Naive thymus-derived CD4-positive, alpha-beta T cell (primary cell): ENCODE data around the gene CDH13. TPM values are rescaled to one million over a fixed set of nuclear protein-coding genes. Genes with fewer than 3 reads are reported as not detected.

Experiments used
- ATAC-seq: fragments of 150-1000 bp; cut with Tn5 transposase; 2 replicates; pipeline ENCODE4 v1.10.0; 2021; ENCODE audit warnings: mild to moderate bottlenecking, moderate library complexity
- CTCF ChIA-PET: fragments of 350-600 bp; sonication (Branson Sonifier 250); formaldehyde crosslinking; loops from one replicate; lab custom pipeline; 2021; ENCODE audit warnings: antibody characterized with exemption; lab: Charles Lee
- POLR2A ChIA-PET: fragments of 350-600 bp; sonication (Branson Sonifier 250); formaldehyde crosslinking; loops from one replicate; lab custom pipeline; 2021; ENCODE audit warnings: antibody characterized with exemption, inconsistent platforms; lab: Charles Lee
- DNase-seq, 9 donors: peaks; one replicate each; pipeline versions ENCODE4 v3.0.0 to v3.0.0-alpha.2; 2020 to 2022; ENCODE audit warnings: mixed read lengths in 1 of 9
- H3K27ac ChIP-seq: one replicate; pipeline ENCODE4 v1.7.0; 2013; ENCODE audit warnings: mild to moderate bottlenecking, low read depth, low read length, moderate library complexity
- H3K27me3 ChIP-seq, 2 donors: one replicate each; pipeline ENCODE4 v1.7.0; 2013; ENCODE audit warnings: low read length in 2 of 2, mild to moderate bottlenecking in 2 of 2, moderate library complexity in 2 of 2; ENCODE audit not compliant: control insufficient read depth in 2 of 2, insufficient read depth in 2 of 2
- H3K36me3 ChIP-seq, 3 experiments: 1 replicate in 2 of 3; 2 replicates in 1 of 3; pipeline ENCODE4 v1.7.0; 2013; ENCODE audit warnings: low read length in 3 of 3, mild to moderate bottlenecking in 3 of 3, moderate library complexity in 1 of 3; ENCODE audit not compliant: insufficient read depth in 3 of 3, control insufficient read depth in 2 of 3
- H3K4me1 ChIP-seq, 2 donors: one replicate each; pipeline ENCODE4 v1.7.0; 2013; ENCODE audit warnings: low read length in 2 of 2, mild to moderate bottlenecking in 2 of 2, moderate library complexity in 1 of 2; ENCODE audit not compliant: control insufficient read depth in 2 of 2, insufficient read depth in 2 of 2
- H3K4me3 ChIP-seq: 2 replicates; pipeline ENCODE4 v1.7.0; 2013; ENCODE audit warnings: mild to moderate bottlenecking, low read length
- H3K9me3 ChIP-seq, 3 experiments: 1 replicate in 2 of 3; 2 replicates in 1 of 3; pipeline ENCODE4 v1.7.0; 2013; ENCODE audit warnings: low read length in 3 of 3; ENCODE audit not compliant: control insufficient read depth in 2 of 3
- H3K27ac Mint-ChIP-seq, 9 donors: one replicate each; pipeline ENCODE4 v1.8.0; 2020 to 2022; ENCODE audit warnings: mixed read lengths in 9 of 9, mild to moderate bottlenecking in 8 of 9, moderate library complexity in 5 of 9, inconsistent platforms in 2 of 9
- H3K27me3 Mint-ChIP-seq, 5 donors: one replicate each; pipeline ENCODE4 v1.8.0; 2021 to 2022; ENCODE audit warnings: mixed read lengths in 5 of 5, mild to moderate bottlenecking in 1 of 5
- H3K36me3 Mint-ChIP-seq, 5 donors: one replicate each; pipeline ENCODE4 v1.8.0; 2020 to 2022; ENCODE audit warnings: mixed read lengths in 5 of 5, mild to moderate bottlenecking in 3 of 5, inconsistent platforms in 1 of 5
- H3K4me1 Mint-ChIP-seq, 7 donors: one replicate each; pipeline ENCODE4 v1.8.0; 2020 to 2022; ENCODE audit warnings: mixed read lengths in 7 of 7, mild to moderate bottlenecking in 3 of 7, inconsistent platforms in 1 of 7
- H3K4me3 Mint-ChIP-seq, 10 donors: one replicate each; pipeline ENCODE4 v1.8.0; 2020 to 2022; ENCODE audit warnings: mild to moderate bottlenecking in 10 of 10, mixed read lengths in 10 of 10, moderate library complexity in 6 of 10, inconsistent platforms in 2 of 10
- H3K9me3 Mint-ChIP-seq, 11 donors: one replicate each; pipeline ENCODE4 v1.8.0; 2020 to 2022; ENCODE audit warnings: mixed read lengths in 11 of 11, mild to moderate bottlenecking in 4 of 11, inconsistent platforms in 1 of 11, moderate library complexity in 1 of 11
- intact Hi-C, 2 donors: fragments of 100-400 bp; cut with micrococcal nuclease; formaldehyde crosslinking; loops; one replicate each; pipeline ENCODE4 v1.15.1; 2023
- polyA plus RNA-seq, 2 donors: library from polyadenylated mRNA; unstranded; fragments of 300-500 nt; fragmentation: Illumina TruSeq; gene quantifications; one replicate each; pipeline ENCODE4 v1.2.3, GENCODE V29; 2021
- total RNA-seq, 6 experiments: library from RNA in 5 of 6; stranded (reverse) in 5 of 6; gene quantifications; 1 replicate in 5 of 6; 2 replicates in 1 of 6; pipeline ENCODE4 v1.2.3 and lab custom pipeline; 2021 to 2026

CDH13 gene
- total and polyA plus RNA-seq, 7 experiments from 2014 or later, result not detected

GRCh38 chr16:83330251-83330650 lies 703.5 kb downstream of the CDH13 start:
- DNase-seq (no peak), ATAC-seq (no peak)
- H3K27me3 ChIP-seq, result no peaks in the 10 kb centered on the region
- Mint-ChIP-seq H3K27me3 (peaks cover 0 to 3% (median 0%) of the 10 kb centered on the region in 5 donors), H3K4me1 (no peaks in the 10 kb centered on the region), H3K4me3 (no peak overlapping the region), H3K9me3 (peaks cover 0 to 4% (median 0%) of the 10 kb centered on the region in 11 donors), H3K27ac (no peak overlapping the region), H3K36me3 (no peaks in the 10 kb centered on the region)
- H3K4me1 ChIP-seq, result no peaks in the 10 kb centered on the region
- no peak overlapping the region for H3K27ac ChIP-seq
- ChIA-PET POLR2A (no interaction called here), CTCF (no interaction called here)
- H3K36me3 ChIP-seq, result no peaks in the 10 kb centered on the region
- intact Hi-C loops, result no loop called here
- H3K9me3 ChIP-seq, result no peaks in the 10 kb centered on the region
- no peak overlapping the region for H3K4me3 ChIP-seq

DNA sequence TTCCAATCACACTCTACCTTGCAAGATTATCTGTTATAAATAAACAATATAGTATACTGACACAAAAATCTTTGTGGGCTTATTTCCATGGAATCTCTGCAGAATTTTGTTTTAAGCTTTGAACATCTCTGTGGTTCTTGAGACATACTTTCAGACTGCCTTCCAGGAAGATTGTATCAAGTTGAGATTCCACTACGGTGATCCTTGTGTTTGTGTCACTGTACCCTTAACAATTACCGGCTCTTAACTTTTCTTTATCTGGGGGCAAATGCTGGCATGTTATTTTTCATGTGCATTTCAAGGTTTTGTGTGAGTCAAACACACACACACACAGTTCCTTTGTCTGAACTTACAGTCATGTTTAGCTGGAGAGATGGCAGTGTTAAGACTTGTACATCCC lies 708.3 kb downstream of the CDH13 start:
- no peak overlapping the region for H3K27ac ChIP-seq
- no peaks in the 10 kb centered on the region for H3K4me1 ChIP-seq
- ChIA-PET POLR2A (no interaction called here), CTCF (no interaction called here)
- intact Hi-C loops, result no loop called here
- Mint-ChIP-seq H3K36me3 (no peaks in the 10 kb centered on the region), H3K27ac (no peak overlapping the region), H3K27me3 (peaks cover 0 to 12% (median 0%) of the 10 kb centered on the region in 5 donors), H3K9me3 (peaks cover 0 to 6% (median 0%) of the 10 kb centered on the region in 11 donors), H3K4me3 (no peak overlapping the region), H3K4me1 (peaks cover 0 to 1% (median 0%) of the 10 kb centered on the region in 7 donors)
- no peak for ATAC-seq
- no peak for DNase-seq
- no peaks in the 10 kb centered on the region for H3K27me3 ChIP-seq
- H3K36me3 ChIP-seq, result no peaks in the 10 kb centered on the region
- H3K4me3 ChIP-seq, result no peak overlapping the region
- H3K9me3 ChIP-seq, result no peaks in the 10 kb centered on the region

GRCh38 chr16:83336603-83337002 lies 709.8 kb downstream of the CDH13 start:
- Mint-ChIP-seq H3K36me3 (no peaks in the 10 kb centered on the region), H3K27me3 (peaks cover 0 to 12% (median 0%) of the 10 kb centered on the region in 5 donors), H3K27ac (no peak overlapping the region), H3K4me1 (peaks cover 0 to 1% (median 0%) of the 10 kb centered on the region in 7 donors), H3K4me3 (no peak overlapping the region), H3K9me3 (peaks cover 0 to 6% (median 0%) of the 10 kb centered on the region in 11 donors)
- no peak for DNase-seq
- POLR2A ChIA-PET, result no interaction called here
- H3K4me1 ChIP-seq, result no peaks in the 10 kb centered on the region
- CTCF ChIA-PET, result no interaction called here
- H3K9me3 ChIP-seq, result no peaks in the 10 kb centered on the region
- no peak overlapping the region for H3K4me3 ChIP-seq
- no peaks in the 10 kb centered on the region for H3K36me3 ChIP-seq
- ATAC-seq, result no peak
- intact Hi-C loops, result no loop called here
- H3K27ac ChIP-seq, result no peak overlapping the region
- H3K27me3 ChIP-seq, result no peaks in the 10 kb centered on the region

- Mint-ChIP-seq H3K4me3 (no peak overlapping the region), H3K9me3 (peaks cover 0 to 6% (median 0%) of the 10 kb centered on the region in 11 donors), H3K4me1 (peaks cover 0 to 1% (median 0%) of the 10 kb centered on the region in 7 donors), H3K27me3 (peaks cover 0 to 12% (median 0%) of the 10 kb centered on the region in 5 donors), H3K36me3 (no peaks in the 10 kb centered on the region), H3K27ac (no peak overlapping the region)
- Histone ChIP-seq H3K27me3 (no peaks in the 10 kb centered on the region), H3K4me3 (no peak overlapping the region), H3K36me3 (no peaks in the 10 kb centered on the region), H3K27ac (no peak overlapping the region), H3K9me3 (no peaks in the 10 kb centered on the region), H3K4me1 (no peaks in the 10 kb centered on the region)
- intact Hi-C loops, result no loop called here
- ChIA-PET POLR2A (no interaction called here), CTCF (interaction anchor here (0.7 kb wide), 1 partner anchor 99 kb away, joined by 5 read pairs; no protein-coding TSS in a partner anchor)
- no peak for ATAC-seq
- no peak for DNase-seq
These were observed 711.4 kb downstream of the CDH13 start for GRCh38 chr16:83338138-83338537.

GRCh38 chr16:83338941-83339340 lies 712.2 kb downstream of the CDH13 start:
- no peak for DNase-seq
- Mint-ChIP-seq H3K36me3 (no peaks in the 10 kb centered on the region), H3K27ac (no peak overlapping the region), H3K4me3 (no peak overlapping the region), H3K9me3 (peaks cover 0 to 6% (median 0%) of the 10 kb centered on the region in 11 donors), H3K4me1 (peaks cover 0 to 1% (median 0%) of the 10 kb centered on the region in 7 donors), H3K27me3 (peaks cover 0 to 10% (median 0%) of the 10 kb centered on the region in 5 donors)
- Histone ChIP-seq H3K36me3 (no peaks in the 10 kb centered on the region), H3K9me3 (no peaks in the 10 kb centered on the region), H3K4me1 (no peaks in the 10 kb centered on the region), H3K27ac (no peak overlapping the region), H3K27me3 (no peaks in the 10 kb centered on the region), H3K4me3 (no peak overlapping the region)
- ChIA-PET CTCF (no interaction called here), POLR2A (no interaction called here)
- no peak for ATAC-seq
- intact Hi-C loops, result no loop called here

DNA sequence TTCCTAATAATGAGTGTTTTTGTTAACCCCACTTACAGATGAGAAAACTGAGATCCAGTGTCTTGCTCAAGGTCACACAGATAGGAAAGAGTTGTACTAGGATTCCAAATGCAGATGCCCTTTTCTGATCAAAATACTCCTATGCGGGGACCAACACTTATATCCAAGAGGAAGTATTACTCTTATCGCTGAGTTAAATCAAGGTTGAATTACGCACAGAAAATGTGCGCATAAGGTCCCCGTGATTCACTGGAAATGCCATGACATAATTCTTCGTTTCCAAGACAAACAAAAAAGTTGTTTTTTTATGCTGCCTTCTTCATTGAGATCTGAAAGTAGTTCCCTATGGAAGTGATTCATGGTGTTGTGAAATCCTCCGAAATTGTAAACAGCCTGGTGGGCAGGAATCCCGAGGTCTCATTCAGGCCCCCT lies 717.2 kb downstream of the CDH13 start:
- Histone ChIP-seq H3K9me3 (no peaks in the 10 kb centered on the region), H3K4me1 (no peaks in the 10 kb centered on the region), H3K27me3 (no peaks in the 10 kb centered on the region), H3K36me3 (no peaks in the 10 kb centered on the region), H3K27ac (no peak overlapping the region), H3K4me3 (no peak overlapping the region)
- ChIA-PET POLR2A (no interaction called here), CTCF (no interaction called here)
- Mint-ChIP-seq H3K27me3 (peaks cover 0 to 9% (median 5%) of the 10 kb centered on the region in 5 donors), H3K4me3 (no peak overlapping the region), H3K4me1 (no peaks in the 10 kb centered on the region), H3K9me3 (peaks cover 0 to 8% (median 0%) of the 10 kb centered on the region in 11 donors), H3K36me3 (no peaks in the 10 kb centered on the region), H3K27ac (no peak overlapping the region)
- ATAC-seq (no peak), DNase-seq (no peak)
- intact Hi-C loops, result no loop called here

- ChIA-PET POLR2A (no interaction called here), CTCF (no interaction called here)
- DNase-seq (no peak), ATAC-seq (no peak)
- H3K4me1 ChIP-seq, result no peaks in the 10 kb centered on the region
- H3K27ac Mint-ChIP-seq, result no peak overlapping the region
- no peaks in the 10 kb centered on the region for H3K36me3 ChIP-seq
- peaks cover 0 to 9% (median 5%) of the 10 kb centered on the region in 5 donors for H3K27me3 Mint-ChIP-seq
- no peak overlapping the region for H3K4me3 ChIP-seq
- no peaks in the 10 kb centered on the region for H3K4me1 Mint-ChIP-seq
- H3K4me3 Mint-ChIP-seq, result no peak overlapping the region
- no peak overlapping the region for H3K27ac ChIP-seq
- intact Hi-C loops, result no loop called here
- no peaks in the 10 kb centered on the region for H3K36me3 Mint-ChIP-seq
- H3K9me3 Mint-ChIP-seq, result peaks cover 0 to 8% (median 0%) of the 10 kb centered on the region in 11 donors
- H3K9me3 ChIP-seq, result no peaks in the 10 kb centered on the region
- H3K27me3 ChIP-seq, result no peaks in the 10 kb centered on the region
These were observed 719.3 kb downstream of the CDH13 start for GRCh38 chr16:83345846-83346640.
